Hepatocyte (in vitro differentiated cells): ENCODE data around the gene DIRAS1.

Source experiments
- CTCF ChIP-seq: fragments of 200-600 bp; sonication (generic); IDR thresholded peaks from 2 replicates; pipeline ENCODE4 v1.5.1; 2016; ENCODE audit warnings: antibody characterized with exemption, mild to moderate bottlenecking; ENCODE audit not compliant: poor library complexity
- EZH2phosphoT487 ChIP-seq: fragments of 200-600 bp; sonication (generic); IDR thresholded peaks from one replicate; pipeline ENCODE4 v1.6.1; 2018; ENCODE audit warnings: antibody characterized with exemption, mild to moderate bottlenecking, low read depth, moderate library complexity; ENCODE audit not compliant: unreplicated experiment, severe bottlenecking

- TF ChIP-seq EZH2phosphoT487 (no peak), CTCF (no peak)
Measured at GRCh38 chr19:2732883-2733282, 11.7 kb upstream of the DIRAS1 start.
